Measurements from ENCODE around the gene APC2.
"Not testable (repeated sequence)": the region's sequence is repeated elsewhere in the genome, so short reads cannot be mapped to it uniquely, and the experiment has no call there.

The APC2 gene

DNA sequence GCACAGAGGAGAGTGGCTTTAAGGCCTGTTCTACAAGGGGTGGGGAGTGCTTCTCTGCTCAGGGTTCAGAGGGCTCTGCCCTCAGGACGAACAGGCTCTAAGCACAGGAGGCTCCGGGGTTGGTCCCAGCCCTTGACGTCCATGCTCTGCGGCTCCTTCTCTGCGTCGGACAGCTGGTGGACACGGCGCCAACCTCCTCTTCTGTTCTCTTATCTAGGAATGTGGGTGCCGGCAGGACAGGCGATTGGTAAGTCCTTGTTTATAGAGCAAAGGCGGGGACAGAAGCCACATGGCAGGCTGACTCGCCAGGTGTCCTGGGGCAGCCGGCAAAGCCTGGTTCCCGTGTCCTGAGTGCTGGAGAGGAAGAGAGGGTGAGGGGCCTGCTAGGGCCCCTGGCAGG is 20.2 kb upstream of the APC2 start:
- no peak for DNase-seq

DNA sequence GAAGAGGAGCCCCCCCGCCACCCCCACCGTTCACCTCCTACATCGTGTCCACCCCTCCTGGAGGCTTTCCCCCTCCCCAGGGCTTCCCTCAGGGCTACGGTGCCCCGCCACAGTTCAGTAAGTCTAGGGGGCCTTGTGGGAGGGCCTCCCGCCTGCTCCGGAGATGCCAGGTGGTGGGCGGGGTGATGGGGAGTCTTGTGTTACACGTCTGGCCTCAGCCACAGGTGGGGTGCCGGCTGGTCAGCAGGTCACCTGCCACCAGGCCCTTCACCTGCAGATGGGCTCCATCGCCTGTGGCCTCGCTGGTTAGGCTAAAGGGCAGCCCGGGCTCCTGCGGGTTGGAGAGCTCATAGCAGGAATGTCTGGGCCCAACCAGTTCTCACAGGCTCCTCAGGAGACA is 19.7 kb upstream of the APC2 start:
- DNase-seq, result no peak

DNA sequence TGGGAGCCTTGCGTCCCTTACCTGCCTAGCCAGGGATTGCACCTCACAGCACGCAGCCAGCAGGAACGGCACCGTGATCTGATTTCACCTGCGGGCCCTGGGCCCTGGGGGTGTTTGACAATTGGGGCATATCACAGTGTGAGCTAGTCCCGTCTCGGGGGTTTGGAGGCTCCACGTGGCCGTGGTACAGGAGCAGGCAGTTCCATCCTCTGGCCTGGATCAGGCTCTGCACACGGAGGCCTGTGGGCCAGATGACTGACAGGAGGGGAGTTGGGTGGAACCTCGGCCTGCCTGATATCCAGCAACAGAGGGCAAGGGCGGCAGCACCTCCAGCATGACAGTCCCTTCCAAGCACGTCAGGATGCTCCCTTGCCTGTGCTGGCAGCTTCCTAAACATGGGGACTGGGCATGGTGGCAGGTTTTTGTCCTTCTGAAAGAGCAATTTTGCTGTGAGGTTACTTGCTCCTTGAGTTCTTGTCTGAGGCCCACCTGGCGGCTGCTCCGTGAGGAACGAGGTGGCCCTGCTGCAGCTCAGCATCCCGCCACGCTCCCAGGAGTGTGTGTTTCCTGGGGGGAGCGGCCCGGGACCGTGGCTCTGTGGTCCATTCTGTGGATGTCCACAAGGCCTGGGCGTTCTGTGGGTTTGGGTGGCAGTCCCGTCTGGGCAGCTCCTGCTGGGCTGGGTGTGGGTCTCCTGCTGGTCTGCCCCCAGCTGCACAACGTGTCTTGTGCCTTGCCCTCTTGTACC is 18.0 kb upstream of the APC2 start:
- DNase-seq, result no peak

DNA sequence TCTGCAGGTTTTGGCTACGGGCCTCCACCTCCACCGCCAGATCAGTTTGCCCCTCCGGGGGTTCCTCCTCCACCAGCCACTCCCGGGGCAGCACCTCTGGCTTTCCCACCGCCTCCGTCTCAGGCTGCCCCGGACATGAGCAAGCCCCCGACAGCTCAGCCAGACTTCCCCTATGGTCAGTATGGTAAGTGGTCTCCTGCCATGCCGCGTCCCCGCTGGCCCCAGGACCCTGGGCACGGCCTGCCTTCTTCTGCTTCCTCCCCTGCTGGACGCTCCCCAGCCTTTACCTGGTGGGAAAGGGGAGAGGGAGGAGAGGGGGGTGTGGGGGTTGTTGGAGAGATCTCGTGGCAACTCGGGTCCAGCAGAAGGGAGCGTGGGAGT is 17.4 kb upstream of the APC2 start:
- DNase-seq, result no peak

DNA sequence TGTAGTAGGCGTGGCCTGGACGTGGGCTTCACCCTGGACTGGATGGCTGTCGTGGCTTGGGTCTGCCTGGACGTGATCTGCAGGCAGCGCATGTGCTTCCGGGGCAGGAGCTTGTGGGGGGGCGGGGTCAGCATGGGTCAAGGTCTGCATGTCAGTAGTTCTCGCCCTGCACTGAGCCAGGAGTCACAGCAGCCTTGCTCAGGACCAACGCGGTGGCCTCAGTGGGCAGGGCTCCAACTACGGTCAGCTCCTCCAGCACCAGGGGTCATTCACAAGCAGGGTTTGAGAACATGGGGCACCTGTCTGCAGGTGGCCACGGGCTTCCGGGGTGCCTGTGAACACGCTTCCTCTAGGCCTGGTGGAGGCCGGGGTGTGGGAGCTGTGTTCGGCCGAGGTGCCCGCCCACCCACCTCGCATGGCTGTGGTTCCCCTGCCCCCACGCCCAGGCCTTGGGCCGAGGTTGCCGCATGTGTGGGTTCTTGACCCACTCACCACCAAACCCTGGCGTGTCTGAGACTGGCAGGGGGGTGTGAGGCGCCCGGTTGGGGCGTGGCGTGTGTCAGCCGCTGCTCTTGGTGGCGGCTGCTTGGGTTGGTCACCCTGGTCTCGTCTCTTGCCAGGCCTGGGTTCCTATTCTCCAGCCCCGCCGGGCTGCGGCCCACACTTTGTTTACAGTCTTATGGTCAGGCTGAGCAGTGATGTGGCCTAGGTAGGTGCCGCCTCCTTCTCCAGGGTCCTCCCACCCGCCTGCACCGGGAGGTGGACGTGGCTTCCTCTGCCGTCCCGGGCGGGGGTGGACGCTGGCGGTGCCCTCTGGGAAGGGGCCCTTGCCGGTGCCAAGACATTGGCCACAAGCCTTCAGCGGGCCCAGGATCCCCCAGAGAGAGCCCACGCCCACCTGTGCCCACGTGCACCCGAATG is 16.5 kb upstream of the APC2 start:
- no peak for DNase-seq

DNA sequence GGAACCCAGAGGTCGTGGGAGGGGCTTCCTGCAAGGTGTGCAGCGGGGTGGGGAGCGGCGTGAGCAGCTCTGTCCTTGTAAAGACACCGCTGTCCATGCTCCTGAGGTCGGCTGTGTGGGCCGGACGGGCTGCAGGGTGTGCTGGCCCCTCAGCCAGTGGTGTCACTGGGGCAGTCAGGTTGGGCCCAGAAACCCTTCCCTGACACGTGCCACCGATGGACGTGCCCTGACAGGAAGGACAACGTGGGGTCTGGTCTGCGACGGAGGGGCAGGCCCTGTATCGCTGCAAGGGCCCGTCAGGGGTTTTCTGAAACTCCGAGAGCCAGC is 15.9 kb upstream of the APC2 start:
- DNase-seq, result no peak

DNA sequence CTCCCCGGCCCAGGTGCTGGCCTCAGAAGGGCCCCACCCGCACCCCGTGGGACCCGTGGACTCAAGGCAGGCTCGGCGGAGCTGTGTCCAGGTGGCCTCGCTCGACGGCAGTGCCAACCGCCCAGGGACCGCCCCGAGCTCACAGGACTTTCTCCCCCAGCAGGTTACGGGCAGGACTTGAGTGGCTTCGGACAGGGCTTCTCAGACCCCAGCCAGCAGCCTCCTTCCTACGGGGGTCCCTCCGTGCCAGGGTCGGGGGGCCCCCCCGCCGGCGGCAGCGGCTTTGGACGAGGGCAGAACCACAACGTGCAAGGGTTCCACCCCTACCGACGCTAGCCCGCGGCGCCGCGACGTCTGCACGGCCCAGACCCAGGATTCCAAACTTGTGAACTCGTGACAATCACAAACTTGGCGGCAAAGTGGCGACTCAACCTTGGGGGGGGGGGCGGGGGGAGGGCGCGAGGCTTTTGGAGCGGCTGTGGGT is 15.3 kb upstream of the APC2 start:
- no peak for DNase-seq

DNA sequence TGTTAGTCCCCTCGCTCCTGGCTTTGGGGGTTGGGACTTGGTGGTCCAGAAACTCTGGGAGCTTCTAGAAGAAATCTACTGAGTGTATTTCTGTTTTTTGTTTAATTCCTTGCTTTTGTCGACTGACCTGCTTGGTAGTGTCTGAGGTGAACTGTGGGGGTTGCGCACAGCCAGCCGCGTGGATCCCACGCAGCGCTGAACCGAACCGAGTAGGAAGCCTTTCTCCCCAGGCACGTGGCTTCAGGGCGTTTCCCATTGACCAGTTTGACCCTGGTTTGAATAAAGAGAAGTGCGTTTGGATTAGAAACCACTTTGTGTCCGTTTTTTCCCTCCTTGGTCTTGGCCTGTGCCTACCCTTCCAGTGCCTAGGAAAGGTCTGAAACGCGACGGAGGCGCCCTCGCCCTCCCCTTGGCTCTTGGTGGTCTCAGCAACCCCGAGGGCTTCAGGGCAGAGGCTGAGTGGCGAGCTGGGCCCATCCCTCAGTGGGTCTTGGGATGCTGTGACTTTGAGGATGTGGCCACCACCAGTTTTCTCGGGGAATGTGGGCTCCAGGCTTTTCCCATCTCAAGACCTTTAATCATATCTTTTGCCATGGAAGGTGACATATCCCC is 14.4 kb upstream of the APC2 start:
- no peak for DNase-seq

DNA sequence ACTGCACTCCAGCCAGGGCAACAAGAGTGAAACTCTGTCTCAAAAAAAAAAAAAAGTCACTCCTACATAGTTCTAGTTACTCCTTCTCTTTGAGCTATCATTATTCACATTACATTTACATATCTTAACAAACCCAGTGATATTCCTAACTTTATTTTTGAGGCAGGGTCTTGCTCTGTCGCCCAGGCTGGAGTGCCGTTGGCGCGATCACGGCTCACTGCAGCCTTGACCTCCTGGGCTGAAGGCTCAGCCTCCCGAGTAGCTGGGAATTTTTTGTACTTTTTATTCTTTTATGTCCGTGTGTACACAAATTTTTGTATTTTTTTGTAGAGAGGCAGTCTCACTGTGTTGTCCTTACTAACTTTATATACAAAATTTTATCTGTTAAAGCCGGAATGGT is 12.3 kb upstream of the APC2 start:
- no peak for DNase-seq

DNA sequence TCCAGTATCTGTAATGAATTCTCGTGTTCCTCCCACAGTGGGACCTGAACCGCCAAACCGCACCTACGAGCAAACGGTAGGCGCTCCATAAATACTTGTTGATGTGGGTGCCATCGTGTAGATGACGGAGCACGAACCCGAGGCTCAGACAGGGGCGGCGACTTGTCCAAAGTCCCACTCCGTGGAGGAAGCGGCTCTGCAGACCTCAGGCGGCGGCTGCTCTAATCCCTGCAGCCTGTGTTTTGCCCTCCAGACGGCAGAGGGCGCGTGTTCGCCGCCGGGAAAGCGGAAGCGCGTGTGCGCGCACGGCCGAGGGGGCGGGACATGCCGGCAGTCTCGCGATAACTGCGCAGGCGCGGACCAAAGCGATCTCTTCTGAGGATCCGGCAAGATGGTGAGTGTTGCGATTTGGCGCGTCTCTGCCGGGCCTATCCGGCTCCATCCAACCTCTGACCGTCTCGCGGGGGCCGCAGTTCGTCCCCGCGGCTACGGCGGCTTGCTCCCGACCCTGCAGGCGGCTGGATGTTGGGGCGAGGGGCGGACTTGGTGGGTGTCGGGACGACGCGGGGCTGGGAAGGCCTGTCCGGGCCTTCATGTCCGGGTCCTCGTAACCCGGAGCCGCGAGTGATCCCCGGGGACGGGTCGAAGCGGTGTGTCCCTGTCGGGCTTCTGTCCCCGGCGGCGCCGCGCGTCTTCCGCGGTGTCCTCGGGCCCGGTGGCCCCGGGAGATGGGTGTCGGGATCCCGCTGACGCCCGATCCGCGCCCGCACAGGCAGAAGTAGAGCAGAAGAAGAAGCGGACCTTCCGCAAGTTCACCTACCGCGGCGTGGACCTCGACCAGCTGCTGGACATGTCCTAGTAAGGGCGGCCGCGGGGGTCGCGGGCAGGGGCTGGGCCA is 11.6 kb upstream of the APC2 start, which contains the start of gene RPS15:
Gene RPS15 (plus strand): TSS at position 362 of the 898 bp plus-strand sequence. CDS start 30 bp downstream, at position 392.
- DNase-seq, result peak; percentile 89

DNA sequence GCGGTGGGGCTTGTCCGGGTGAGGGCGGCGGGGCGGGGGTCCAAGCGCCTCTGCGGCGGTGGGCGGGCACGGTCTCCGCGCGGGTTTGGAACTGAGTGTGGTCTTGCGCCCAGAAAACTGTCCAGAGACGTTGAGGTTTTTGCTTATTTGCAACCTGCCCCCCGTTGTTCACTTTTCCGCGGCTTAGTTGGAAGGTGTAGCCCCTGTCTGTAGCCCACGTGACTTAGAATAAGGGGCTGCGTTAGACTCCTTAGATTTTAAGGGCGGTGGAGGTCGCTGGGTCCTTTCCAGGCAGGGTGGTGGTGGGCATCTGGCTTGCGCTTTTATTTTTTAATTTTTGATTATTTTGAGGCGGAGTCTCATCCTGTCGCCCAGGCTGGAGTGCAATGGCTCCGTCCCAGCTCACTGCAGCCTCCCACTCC is 11.0 kb upstream of the APC2 start:
- no peak for DNase-seq

DNA sequence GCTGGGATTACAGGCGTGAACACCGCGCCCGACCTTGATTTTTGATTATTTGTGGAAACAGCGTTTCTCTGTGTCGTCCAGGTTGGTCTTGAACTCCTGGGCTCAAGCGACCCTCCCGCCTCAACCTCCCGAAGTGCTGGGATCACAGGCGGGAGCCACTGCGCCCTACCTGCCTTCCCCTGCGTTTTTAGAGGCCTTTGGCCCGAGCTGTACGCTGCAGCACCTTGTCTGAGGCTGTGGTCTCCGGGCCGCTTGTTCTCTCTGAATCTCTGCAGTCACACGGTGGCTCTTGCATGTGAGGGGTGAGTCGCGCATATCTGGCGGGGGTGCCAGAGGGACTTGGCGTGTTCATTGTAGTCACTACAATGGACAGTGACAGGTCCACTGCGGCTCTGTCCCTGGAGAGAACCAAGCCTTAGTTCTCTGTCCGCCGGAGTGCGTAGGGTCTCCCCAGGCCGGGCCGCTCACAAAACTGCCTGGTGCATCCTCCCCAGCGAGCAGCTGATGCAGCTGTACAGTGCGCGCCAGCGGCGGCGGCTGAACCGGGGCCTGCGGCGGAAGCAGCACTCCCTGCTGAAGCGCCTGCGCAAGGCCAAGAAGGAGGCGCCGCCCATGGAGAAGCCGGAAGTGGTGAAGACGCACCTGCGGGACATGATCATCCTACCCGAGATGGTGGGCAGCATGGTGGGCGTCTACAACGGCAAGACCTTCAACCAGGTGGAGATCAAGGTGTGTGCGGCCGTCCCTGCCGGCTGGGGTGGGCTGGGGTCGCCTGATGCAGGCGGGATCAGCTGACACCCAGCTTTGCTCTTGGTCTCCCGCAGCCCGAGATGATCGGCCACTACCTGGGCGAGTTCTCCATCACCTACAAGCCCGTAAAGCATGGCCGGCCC is 10.2 kb upstream of the APC2 start:
- not testable (repeated sequence) for DNase-seq

DNA sequence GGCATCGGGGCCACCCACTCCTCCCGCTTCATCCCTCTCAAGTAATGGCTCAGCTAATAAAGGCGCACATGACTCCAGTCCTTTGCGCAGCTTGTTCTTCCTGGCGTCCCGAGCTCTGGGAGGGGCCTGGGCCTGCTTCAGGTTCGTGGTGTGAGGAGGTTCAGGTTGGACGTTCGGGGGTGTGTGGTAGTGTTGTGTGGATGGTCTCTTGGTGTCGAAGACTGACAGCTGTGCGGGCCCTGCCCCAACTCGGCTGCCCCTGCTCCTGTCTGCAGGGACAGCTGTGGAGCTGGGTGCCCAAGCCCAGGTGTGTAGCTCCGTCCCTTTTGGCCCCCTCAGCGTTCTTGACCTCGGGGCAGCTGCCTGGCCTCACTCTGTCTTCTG is 9.5 kb upstream of the APC2 start:
- no peak for DNase-seq

DNA sequence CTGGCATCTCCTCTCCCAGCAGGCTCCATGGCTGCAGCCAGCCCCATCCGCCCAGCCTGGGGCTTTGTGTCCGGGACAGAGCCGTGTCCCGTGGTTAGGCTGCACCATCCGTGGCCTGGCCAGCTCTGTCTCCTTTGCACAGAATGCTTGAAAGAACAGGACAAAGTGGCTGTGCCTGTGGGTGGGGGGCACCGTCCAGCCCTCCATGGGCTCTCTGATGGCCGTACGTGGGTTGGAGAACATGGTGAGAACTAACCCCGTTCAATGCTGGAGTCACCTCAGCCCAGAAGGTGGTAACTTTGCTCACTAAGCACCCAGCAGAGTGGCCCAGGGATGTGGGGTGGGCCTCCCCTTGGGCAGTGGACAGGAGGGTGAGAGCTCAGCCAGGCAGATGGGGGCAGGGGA is 8.9 kb upstream of the APC2 start:
- DNase-seq, result no peak

DNA sequence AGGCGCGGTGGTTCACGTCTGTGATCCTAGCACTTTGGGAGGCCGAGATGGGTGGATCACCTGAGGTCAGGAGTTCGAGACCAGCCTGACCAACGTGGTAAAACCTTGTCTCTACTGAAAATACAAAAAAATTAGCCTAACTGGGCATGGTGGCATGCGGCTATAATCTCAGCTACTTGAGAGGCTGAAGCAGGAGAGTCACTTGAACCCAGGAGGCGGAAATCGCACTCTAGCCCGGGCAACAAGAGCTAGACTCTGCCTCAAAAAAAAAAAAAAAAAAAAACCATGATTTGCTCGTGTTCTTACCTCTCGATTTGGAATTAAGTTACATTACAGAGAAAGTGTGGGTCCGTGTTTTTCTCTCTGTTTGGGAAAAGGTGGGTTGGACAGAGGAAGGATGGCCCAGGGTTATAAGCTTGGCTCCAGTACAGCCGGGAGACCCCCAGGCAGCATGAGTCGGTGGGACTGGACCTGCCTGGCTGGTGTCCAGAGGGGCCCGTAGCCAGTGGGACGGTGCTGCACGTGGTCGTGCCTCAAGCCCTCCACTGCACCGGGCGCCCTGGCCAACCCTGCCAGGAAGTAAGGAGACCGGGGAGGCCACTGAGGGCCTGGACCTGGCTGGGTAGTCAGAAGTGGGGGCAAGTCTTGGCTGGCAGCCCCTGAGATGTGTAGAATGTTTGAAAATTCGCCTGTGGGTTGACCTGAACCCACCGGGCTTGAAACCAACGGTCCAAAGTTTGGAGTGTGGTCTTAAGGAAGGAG is 8.1 kb upstream of the APC2 start:
- DNase-seq, result no peak

DNA sequence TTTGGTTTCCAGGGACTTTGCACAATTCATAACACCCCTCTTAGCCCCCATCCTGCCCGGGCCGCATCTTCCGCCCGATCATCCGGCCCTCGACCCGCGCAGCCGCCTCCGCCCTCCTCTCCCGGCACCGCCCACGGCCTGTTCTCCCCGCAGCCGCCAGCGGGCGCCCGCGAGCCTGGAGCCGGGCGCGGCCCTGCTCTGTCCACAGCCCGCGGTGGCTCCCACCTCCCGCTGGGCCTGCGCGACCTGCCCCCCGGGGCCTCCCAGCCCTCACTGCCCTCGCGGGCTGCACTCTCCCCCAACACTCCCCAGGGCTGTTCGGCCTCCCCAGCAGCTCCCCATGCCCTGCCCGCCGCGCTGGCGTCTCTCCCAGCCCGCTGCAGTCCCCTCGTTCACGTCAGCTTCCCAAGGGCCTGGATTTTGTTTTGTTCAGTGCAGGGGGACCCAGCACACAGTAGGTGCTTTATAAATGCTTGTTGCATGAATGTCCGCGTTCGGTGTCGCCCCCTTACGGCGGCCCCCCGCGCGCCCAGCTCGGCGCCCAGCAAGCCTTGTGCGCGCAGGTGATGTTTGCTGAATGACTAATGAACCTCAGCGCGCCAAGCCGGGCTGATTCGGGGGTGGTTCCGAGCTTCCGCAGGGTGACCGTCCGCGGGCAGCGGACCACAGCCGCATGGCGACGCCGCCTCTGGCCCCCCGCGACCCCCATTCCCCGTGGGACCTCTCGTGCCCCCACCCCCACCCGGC is 4.6 kb upstream of the APC2 start:
- DNase-seq, result peak; percentile 57

DNA sequence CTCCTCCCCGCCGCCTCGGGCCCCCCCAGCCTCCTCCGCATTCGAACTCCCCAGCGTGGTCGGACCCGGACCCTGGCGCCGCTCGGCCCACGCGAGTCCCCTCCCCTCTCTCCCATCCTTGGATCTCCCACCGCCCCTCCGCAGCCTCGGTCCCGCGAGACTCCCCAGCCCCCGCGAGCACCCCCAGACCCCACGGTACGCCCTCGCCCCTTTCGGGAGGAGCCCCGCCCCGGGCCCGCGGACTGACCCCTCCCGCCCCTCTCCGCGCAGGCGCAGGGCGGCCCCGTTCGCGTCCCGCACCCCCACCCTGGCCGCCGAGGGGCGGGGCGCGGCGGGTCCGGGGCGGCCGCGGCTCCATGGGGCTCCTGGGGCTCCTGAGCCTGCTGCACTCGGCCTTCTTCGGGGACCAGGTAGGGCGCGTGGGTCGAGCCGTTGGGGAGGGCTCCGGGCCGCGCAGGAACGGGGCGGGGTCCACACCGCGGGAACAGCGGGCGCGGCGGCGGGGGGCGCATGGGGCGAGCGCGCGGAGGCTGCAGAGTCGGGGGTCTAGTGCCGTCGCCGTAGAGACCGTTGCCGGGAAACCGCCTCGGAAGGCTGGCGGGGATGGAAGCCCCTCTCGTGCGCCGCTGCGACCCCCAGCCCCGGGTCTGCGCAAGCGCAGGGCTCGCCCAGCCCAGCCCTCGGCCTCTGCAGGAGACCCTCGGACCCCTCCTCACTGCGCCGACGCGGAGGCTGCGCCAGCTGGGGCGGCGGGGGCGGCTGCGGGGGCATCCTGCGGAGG is 3.8 kb upstream of the APC2 start:
- no peak for DNase-seq

DNA sequence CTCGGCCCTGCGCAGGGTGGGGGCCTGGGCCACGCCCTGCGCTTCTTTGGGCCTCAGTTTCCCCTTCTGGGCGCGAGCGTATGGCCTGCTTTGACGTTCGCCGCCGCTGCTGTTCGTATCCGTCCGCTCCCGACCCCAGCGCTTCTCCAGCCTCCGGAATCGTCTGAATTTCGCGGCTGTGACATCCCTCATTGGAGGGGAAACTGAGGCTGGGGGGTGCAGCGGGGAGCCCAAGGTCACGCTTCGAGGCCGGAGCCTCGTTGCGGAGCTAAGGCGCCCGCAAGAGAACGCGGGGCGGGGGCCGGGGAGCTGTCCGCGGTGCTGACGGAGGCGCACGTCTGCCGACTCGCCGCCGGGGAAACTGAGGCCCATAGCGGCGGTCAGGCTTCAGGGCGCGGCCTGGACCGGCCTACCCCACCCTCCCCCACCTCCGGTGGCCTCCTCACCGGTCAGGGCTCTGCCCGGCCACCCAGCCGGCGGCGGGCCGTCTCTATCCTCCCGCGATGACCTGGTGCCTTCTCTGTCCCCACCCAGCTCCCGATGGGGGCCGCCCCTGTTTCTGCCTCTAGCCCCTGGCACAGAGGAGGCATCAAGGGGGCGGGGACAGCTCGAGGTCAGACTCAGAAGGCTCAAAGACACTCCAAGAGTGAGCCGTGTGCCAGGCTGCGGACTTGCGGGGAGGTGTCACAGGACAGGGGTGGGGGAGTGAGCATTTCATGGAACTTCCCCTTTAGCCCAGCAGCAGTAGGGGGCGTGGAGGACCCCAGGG is 3.0 kb upstream of the APC2 start:
- no peak for DNase-seq

Data from NK-92 treated with Interleukin-12 subunit alpha and Interleukin-12 subunit beta, amount 100 ng/mL, for 24 hours (cell line).